GM12801 (cell line): ENCODE results near the gene PLS1.

Source experiments
- TF ChIP-seq, protein P1 (sequence below): IDR thresholded peaks from one replicate; pipeline ENCODE4 v1.5.1; 2011; ENCODE audit warnings: control low read depth; ENCODE audit not compliant: insufficient read length; ENCODE audit errors: extremely low read depth

PLS1 gene

DNA sequence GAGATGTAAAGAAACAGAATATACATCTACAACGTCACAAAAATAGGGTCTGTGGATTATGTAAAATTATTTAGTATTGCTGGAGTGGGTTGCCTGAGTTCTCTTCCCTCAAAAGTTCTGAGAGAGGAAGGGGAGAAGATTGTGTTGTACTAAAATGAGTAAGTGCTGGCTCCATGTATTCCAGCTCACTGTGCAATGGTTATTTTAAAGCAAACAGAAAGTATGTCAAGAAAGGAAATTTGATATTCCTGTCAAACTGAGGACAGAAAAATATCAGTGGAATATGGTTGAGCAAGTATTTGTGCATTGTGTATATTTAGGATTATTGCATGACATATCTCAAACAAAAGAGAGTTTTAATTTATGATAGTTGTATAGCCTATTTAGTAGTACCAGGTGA is 129.8 kb downstream of the PLS1 start:
- TF ChIP-seq, protein P1, sequence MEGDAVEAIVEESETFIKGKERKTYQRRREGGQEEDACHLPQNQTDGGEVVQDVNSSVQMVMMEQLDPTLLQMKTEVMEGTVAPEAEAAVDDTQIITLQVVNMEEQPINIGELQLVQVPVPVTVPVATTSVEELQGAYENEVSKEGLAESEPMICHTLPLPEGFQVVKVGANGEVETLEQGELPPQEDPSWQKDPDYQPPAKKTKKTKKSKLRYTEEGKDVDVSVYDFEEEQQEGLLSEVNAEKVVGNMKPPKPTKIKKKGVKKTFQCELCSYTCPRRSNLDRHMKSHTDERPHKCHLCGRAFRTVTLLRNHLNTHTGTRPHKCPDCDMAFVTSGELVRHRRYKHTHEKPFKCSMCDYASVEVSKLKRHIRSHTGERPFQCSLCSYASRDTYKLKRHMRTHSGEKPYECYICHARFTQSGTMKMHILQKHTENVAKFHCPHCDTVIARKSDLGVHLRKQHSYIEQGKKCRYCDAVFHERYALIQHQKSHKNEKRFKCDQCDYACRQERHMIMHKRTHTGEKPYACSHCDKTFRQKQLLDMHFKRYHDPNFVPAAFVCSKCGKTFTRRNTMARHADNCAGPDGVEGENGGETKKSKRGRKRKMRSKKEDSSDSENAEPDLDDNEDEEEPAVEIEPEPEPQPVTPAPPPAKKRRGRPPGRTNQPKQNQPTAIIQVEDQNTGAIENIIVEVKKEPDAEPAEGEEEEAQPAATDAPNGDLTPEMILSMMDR = no peak

DNA sequence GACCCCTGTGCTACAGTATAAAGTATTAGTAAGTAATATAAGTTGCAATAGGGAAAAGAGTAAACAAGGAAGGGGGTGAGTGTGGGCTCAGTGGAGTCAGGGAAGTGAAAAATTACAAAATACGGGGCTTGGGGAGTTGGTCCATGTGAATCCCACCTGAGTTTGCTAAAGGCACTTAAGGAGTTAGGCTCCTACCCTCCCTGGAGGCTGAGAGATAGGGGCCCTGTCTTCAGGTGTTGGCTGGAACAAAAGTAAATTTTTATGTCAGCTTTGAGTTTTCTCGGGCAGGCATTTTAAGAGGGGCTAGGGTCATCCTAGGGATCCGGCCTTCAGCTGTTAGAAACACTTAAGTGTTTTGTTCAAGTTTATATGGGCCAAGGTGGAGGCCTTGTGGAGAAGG is 135.9 kb downstream of the PLS1 start:
- TF ChIP-seq, protein P1 = no peak

DNA sequence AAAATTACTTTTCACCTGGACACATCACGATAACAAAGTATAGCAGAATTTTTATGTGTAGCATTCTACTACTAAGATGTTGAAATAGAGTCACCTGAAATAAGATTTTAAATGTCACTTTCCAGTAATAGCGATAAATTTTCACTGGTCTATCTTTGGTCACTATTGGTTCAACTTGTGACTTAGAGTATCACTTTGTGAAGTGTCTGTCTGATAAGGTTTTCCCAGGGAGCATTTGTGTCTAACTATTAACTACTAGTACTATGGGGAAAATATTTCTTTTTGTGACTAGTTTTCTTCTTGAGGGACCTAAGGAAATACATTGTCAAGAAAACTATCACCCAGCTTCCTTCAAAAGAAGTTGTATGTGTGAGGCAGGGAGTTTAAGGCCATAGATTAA is 138.6 kb downstream of the PLS1 start:
- TF ChIP-seq, protein P1 = no peak

DNA sequence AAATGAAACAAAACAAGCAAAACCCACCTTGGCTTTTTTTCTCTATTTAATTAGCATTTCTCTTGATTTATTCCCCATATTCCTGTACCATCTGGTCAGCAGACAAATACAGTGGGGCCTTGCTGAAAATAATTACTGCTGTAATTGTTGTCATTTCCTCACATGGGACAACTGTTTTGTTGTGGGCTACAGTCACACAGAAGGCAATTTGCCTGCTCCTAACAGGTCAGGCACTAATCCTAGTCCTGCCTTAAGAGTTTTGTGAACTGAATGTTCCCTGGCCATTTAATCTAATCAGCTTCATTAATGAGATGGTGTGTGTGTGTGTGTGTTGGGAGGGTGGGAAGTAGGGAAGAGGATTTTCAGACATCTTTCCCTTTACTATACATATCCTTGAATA is 139.3 kb downstream of the PLS1 start:
- TF ChIP-seq, protein P1 = no peak

DNA sequence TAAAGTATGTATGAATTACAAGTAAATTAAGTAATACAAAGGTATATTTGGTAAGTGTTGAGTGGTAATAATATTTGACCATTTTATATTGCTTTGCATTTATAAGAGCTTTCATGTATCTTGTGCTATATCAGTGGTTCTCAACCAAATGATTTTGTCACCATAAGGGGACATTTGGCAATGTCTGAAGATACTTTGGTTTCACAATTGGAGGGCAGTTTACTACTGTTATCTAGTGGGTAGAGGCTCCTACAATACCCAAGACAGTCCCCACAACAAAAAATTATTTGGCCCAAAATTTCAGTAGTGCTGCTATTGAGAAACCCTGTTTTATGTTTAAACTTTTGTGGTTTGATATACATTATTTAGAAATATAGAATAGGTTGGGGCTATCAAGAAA is 142.2 kb downstream of the PLS1 start:
- TF ChIP-seq, protein P1 = no peak

DNA sequence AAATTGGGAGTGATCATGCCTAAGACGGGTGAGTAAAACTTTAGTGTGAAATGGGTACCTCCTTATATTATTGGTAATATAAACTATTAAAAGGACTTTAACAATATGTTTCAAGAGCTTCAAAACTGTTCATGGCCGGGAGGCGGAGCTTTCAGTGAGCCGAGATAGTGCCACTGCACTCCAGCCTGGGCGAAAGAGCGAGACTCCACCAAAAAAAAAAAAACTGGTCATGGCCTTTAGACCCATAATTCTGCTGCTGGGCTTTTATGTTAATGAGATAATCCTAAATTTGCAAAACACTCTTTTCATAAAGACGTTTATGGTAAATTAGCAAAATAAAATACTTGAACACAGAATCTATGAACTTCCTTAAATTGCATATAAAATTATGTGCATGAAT is 150.5 kb downstream of the PLS1 start:
- TF ChIP-seq, protein P1 = no peak

DNA sequence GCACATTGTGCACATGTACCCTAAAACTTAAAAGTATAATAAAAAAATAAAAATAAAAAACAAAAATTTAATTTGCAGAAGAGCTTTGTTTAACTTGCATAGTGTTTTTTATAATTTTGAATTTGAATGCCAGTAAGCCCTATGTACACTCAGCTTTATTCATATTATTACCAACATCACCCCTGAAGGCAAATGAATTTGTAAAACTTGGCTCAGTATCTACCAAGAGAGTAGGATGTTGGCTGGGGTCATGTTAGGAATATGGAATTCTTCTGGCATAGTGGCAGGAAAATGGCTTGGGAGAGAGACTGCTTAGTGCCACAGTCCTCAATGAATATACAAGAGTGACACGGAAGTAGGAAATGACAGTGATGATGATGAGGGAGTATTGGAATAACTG is 158.3 kb downstream of the PLS1 start:
- TF ChIP-seq, protein P1 = no peak
